K562 (cell line): ENCODE results near the gene TRPV6. TPM values are rescaled to one million over a fixed set of nuclear protein-coding genes. Genes with fewer than 3 reads are reported as not detected.

ENCODE experiments used
- ATAC-seq: fragments of 200-7000 bp; cut with Tn5 transposase; 3 replicates; pipeline ENCODE4 v1.9.1; 2020; ENCODE audit warnings: moderate library complexity
- BruUV-seq: library from RNA; stranded (reverse); fragments of 400-500 nt; replicated peaks from 2 replicates; lab custom pipeline; 2021; lab: Mats Ljungman, UMichigan
- CTCF ChIA-PET: fragments of 300-600 bp; formaldehyde crosslinking; extraction: SDS; loops from one replicate; lab custom pipeline; 2021; ENCODE audit warnings: low intra/inter-chr PET ratio; lab: Yijun Ruan, JAX
- POLR2A ChIA-PET: fragments of 300-600, 350-650 bp; sonication (Branson Sonifier 250); formaldehyde crosslinking; extraction: SDS; loops from one replicate; lab custom pipeline; 2021; ENCODE audit warnings: antibody characterized with exemption, inconsistent platforms; lab: Yijun Ruan, JAX
- DNase-seq, 4 experiments: peaks; one replicate each; pipeline versions ENCODE4 v3.0.0 to v3.0.0-alpha.2; 2011 to 2018; ENCODE audit warnings: low spot score in 3 of 4, mixed read lengths in 3 of 4; ENCODE audit errors: extremely low read depth in 1 of 4
- FAIRE-seq: peaks from 2 replicates; lab custom pipeline; 2011; peaks lifted over from hg19 to GRCh38; lab: Jason Lieb, UNC
- H2AFZ ChIP-seq: 2 replicates; pipeline ENCODE4 v1.6.0; 2011; ENCODE audit warnings: low read depth, low read length, control low read depth, inconsistent platforms
- H3K27ac ChIP-seq: fragments of 200-600 bp; 3 replicates; pipeline ENCODE4 v1.8.0; 2011; ENCODE audit warnings: low read depth, mild to moderate bottlenecking, control low read depth, inconsistent platforms, low read length, moderate library complexity, mixed read lengths; ENCODE audit errors: extremely low read depth
- H3K27me3 ChIP-seq, 2 experiments: fragments of 300-600 bp in 1 of 2; 2 replicates in 1 of 2; 3 replicates in 1 of 2; pipeline versions ENCODE4 v1.6.0 to v1.8.0; 2011; ENCODE audit warnings: inconsistent platforms in 2 of 2, low read length in 2 of 2, mild to moderate bottlenecking in 1 of 2, mixed read lengths in 1 of 2, moderate library complexity in 1 of 2; ENCODE audit not compliant: control insufficient read depth in 2 of 2, insufficient read depth in 2 of 2
- H3K36me3 ChIP-seq: fragments of 300-600 bp; 3 replicates; pipeline ENCODE4 v1.8.0; 2011; ENCODE audit warnings: mild to moderate bottlenecking, low read length, inconsistent platforms; ENCODE audit not compliant: control insufficient read depth, insufficient read depth
- H3K4me1 ChIP-seq, 2 experiments: fragments of 200-600 bp in 1 of 2; replicated peaks in 1 of 2; 2 replicates in 1 of 2; 3 replicates in 1 of 2; pipeline versions ENCODE4 v1.5.1 to v1.8.0; 2011; ENCODE audit warnings: inconsistent platforms in 2 of 2, low read length in 2 of 2, mild to moderate bottlenecking in 1 of 2, mixed read lengths in 1 of 2, moderate library complexity in 1 of 2; ENCODE audit not compliant: control insufficient read depth in 2 of 2, insufficient read depth in 2 of 2
- H3K4me2 ChIP-seq: 2 replicates; pipeline ENCODE4 v1.6.1; 2011; ENCODE audit warnings: low read length, control low read depth, inconsistent platforms, mixed read lengths; ENCODE audit not compliant: insufficient read depth
- H3K4me3 ChIP-seq: fragments of 200-600 bp; sonication (generic), shearing (Covaris generic); 2 replicates; pipeline ENCODE4 v1.5.1; 2016; ENCODE audit warnings: control low read depth, inconsistent platforms
- H3K79me2 ChIP-seq: fragments of 200-600 bp; 3 replicates; pipeline ENCODE4 v1.8.0; 2011; ENCODE audit warnings: low read length, inconsistent platforms; ENCODE audit not compliant: control insufficient read depth, insufficient read depth
- H3K9ac ChIP-seq, 2 experiments: 2 replicates each; pipeline versions ENCODE4 v1.6.0 to v1.6.1; 2011; ENCODE audit warnings: low read depth in 2 of 2, low read length in 2 of 2, control low read depth in 1 of 2, inconsistent platforms in 1 of 2, mild to moderate bottlenecking in 1 of 2, mixed read lengths in 1 of 2; ENCODE audit not compliant: insufficient read depth in 1 of 2
- H3K9me1 ChIP-seq: one replicate; pipeline ENCODE4 v1.6.0; 2011; ENCODE audit warnings: inconsistent platforms, mild to moderate bottlenecking, low read length, moderate library complexity; ENCODE audit not compliant: control insufficient read depth, insufficient read depth
- H3K9me3 ChIP-seq: replicated peaks from 2 replicates; pipeline ENCODE4 v1.5.1; 2011; ENCODE audit warnings: low read depth, low read length, inconsistent platforms; ENCODE audit not compliant: control insufficient read depth, insufficient read depth
- H4K20me1 ChIP-seq: replicated peaks from 2 replicates; pipeline ENCODE4 v1.6.1; 2011; ENCODE audit warnings: low read length, inconsistent platforms, mixed read lengths; ENCODE audit not compliant: control insufficient read depth, insufficient read depth
- BRD9 ChIP-seq: fragments of 450-650 bp; IDR thresholded peaks from 2 replicates; pipeline ENCODE4 v1.6.1; 2018; ENCODE audit warnings: low read depth; ENCODE audit not compliant: partially characterized antibody
- CREB1 ChIP-seq, 2 experiments: sonication (generic) in 1 of 2; formaldehyde crosslinking in 1 of 2; IDR thresholded peaks; 2 replicates each; pipeline versions ENCODE4 v1.6.1 to v1.8.0; 2012 to 2022; ENCODE audit warnings: inconsistent platforms in 1 of 2, mild to moderate bottlenecking in 1 of 2, missing genetic modification reagents in 1 of 2, moderate library complexity in 1 of 2
- EZH2 ChIP-seq: IDR thresholded peaks from 2 replicates; pipeline ENCODE4 v1.6.1; 2012; ENCODE audit warnings: low read depth, mild to moderate bottlenecking, inconsistent platforms, low read length, borderline replicate concordance
- MBD2 ChIP-seq: sonication (generic); IDR thresholded peaks from 2 replicates; pipeline ENCODE4 v1.6.1; 2016; ENCODE audit warnings: low read depth, borderline replicate concordance
- NCOR1 ChIP-seq: fragments of 450-650 bp; IDR thresholded peaks from 2 replicates; pipeline ENCODE4 v1.6.1; 2016; ENCODE audit warnings: mild to moderate bottlenecking, moderate library complexity
- POU5F1 ChIP-seq: fragments of 150-350 bp; IDR thresholded peaks from 2 replicates; pipeline ENCODE4 v1.6.1; 2014; ENCODE audit warnings: borderline replicate concordance, low read length, low read depth, mild to moderate bottlenecking; ENCODE audit not compliant: partially characterized antibody
- RAD21 ChIP-seq, 2 experiments: fragments of 250-450 bp in 1 of 2; fragments of 450-650 bp in 1 of 2; sonication (Bioruptor Pico) in 1 of 2; formaldehyde crosslinking in 1 of 2; IDR thresholded peaks in 1 of 2; conservative IDR thresholded peaks in 1 of 2; 2 replicates each; pipeline versions ENCODE4 v1.4.0 to v1.8.0; 2020 to 2022; ENCODE audit warnings: mild to moderate bottlenecking in 2 of 2, moderate library complexity in 1 of 2
- RB1 ChIP-seq: fragments of 450-650 bp; IDR thresholded peaks from 2 replicates; pipeline ENCODE4 v1.6.1; 2017; ENCODE audit warnings: low read depth, mild to moderate bottlenecking
- RBM39 ChIP-seq: fragments of 200-400 bp; formaldehyde crosslinking; optimal IDR thresholded peaks from 2 replicates; pipeline ENCODE3; 2018; ENCODE audit warnings: low read depth, low read length
- RCOR1 ChIP-seq, 2 experiments: IDR thresholded peaks; 2 replicates each; pipeline ENCODE4 v1.6.1; 2012; ENCODE audit warnings: low read depth in 2 of 2, low read length in 2 of 2, borderline replicate concordance in 1 of 2, improper control_type of control experiment in 1 of 2
- SLC30A9 ChIP-seq: fragments of 250-450 bp; sonication (Bioruptor Pico); IDR thresholded peaks from 2 replicates; pipeline ENCODE4 v1.8.0; 2022; ENCODE audit warnings: mild to moderate bottlenecking, moderate library complexity
- SMC3 ChIP-seq: conservative IDR thresholded peaks from 2 replicates; pipeline ENCODE4 v1.6.1; 2011; ENCODE audit warnings: low read depth, low read length, improper control_type of control experiment; ENCODE audit not compliant: insufficient read depth
- USF2 ChIP-seq: sonication (generic); formaldehyde crosslinking; IDR thresholded peaks from 2 replicates; pipeline ENCODE4 v1.5.0; 2020; ENCODE audit warnings: missing genetic modification reagents
- ZNF347 ChIP-seq: fragments of 450-650 bp; formaldehyde crosslinking; IDR thresholded peaks from 2 replicates; pipeline ENCODE4 v1.4.0; 2020; ENCODE audit warnings: low read depth, mild to moderate bottlenecking, moderate library complexity
- ZNF76 ChIP-seq: fragments of 250-450 bp; sonication (Bioruptor Pico); IDR thresholded peaks from 2 replicates; pipeline ENCODE4 v1.4.0; 2020; ENCODE audit warnings: mild to moderate bottlenecking, moderate library complexity, borderline replicate concordance
- ZNF766 ChIP-seq: fragments of 200-800 bp; sonication (Bioruptor generic); conservative IDR thresholded peaks from 2 replicates; pipeline ENCODE4 v1.6.1; 2016; ENCODE audit warnings: missing genetic modification characterization, missing compliant biosample characterization
- WGBS: fragments of 100-300 bp; shearing (Covaris generic); methylation state at CpG from one replicate; pipeline ENCODE4 v1.1.6; 2016; ENCODE audit warnings: low coverage, mixed read lengths; ENCODE audit not compliant: insufficient coverage; ENCODE audit errors: missing lambda C conversion rate; 5-methylcytosine and 5-hydroxymethylcytosine counted together
- in situ Hi-C: fragments of 300-500 bp; cut with MboI; formaldehyde crosslinking; loops from 4 replicates; pipeline ENCODE4 v1.15.0; 2018; ENCODE audit warnings: inconsistent platforms, mixed read lengths
- intact Hi-C: fragments of 100-400 bp; cut with micrococcal nuclease; formaldehyde crosslinking; loops from 2 replicates; pipeline ENCODE4 v1.14.2; 2022
- polyA plus RNA-seq, 8 experiments: library from polyadenylated mRNA; depleted of rRNA in 4 of 8; stranded (reverse) in 5 of 8; unstranded in 3 of 8; fragments of >200 nt; fragmentation: Nextera tagmentation in 2 of 8; fragmentation: Illumina TruSeq in 1 of 8; extraction: Ambion mirVana in 2 of 8; extraction: Trizol in 1 of 8; gene quantifications; 2 replicates each; pipeline versions ENCODE4 v1.2.1 to v1.2.3, GENCODE V29; 2011 to 2014; ENCODE audit warnings: inconsistent platforms in 1 of 8, missing spikeins in 1 of 8
- total RNA-seq, 7 experiments: library from RNA; depleted of rRNA in 6 of 7; stranded (reverse); fragments of >200 nt in 6 of 7; fragmentation: Illumina TruSeq in 2 of 7; extraction: Trizol in 2 of 7; gene quantifications; 2 replicates each; pipeline versions ENCODE4 v1.2.1 to v1.2.3, GENCODE V29; 2011 to 2021; ENCODE audit warnings: low replicate concordance in 1 of 7
- TF ChIP-seq, protein P1 (sequence below): sonication (generic); formaldehyde crosslinking; IDR thresholded peaks from 2 replicates; pipeline ENCODE4 v1.8.0; 2022; ENCODE audit warnings: missing genetic modification reagents, mild to moderate bottlenecking, moderate library complexity, borderline replicate concordance

Gene TRPV6
- total and polyA plus RNA-seq, 9 of the 15 experiments (the other 6 are each of a cell fraction or from before 2014, with no cell fraction given), result 0.04 to 0.36 (median 0.11) TPM

DNA sequence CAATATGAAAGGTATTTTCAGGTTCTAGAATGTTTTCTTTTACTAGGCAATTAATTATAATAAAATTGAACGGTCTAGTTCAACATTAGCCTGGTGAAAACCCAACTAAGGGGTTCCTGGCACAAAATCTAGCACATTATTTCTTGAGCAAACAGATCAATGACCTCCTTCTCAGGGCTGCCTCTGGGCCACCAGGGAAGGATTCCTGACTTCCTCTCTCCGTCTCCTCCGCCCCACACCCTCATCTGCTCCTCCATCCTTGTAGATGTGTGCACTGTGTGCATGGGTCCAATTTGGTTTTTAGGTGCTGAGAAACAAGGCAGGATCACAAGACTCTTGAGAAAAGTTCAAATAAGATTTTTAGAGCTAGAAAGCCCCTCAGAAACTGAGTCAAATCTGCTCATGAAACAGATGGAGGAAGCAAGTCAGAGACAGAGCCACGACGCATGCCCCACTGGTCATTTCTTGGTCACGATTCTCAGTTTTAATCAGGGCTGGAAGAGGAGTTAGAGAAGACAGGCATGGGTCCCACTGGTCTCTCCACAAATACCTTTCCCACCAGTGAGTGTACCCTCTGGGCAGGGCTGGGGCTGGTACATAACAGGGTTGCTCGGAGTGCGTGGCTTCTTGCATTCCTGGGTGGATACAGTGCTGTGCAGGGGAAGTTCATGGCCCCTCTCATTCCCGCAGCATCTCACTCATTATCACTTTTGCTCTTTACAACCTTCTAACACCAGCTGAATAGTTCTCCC is 3.8 kb downstream of the TRPV6 start (continued):
- no peak for TF ChIP-seq ZNF76 (CRISPR knock-in tag)

DNA sequence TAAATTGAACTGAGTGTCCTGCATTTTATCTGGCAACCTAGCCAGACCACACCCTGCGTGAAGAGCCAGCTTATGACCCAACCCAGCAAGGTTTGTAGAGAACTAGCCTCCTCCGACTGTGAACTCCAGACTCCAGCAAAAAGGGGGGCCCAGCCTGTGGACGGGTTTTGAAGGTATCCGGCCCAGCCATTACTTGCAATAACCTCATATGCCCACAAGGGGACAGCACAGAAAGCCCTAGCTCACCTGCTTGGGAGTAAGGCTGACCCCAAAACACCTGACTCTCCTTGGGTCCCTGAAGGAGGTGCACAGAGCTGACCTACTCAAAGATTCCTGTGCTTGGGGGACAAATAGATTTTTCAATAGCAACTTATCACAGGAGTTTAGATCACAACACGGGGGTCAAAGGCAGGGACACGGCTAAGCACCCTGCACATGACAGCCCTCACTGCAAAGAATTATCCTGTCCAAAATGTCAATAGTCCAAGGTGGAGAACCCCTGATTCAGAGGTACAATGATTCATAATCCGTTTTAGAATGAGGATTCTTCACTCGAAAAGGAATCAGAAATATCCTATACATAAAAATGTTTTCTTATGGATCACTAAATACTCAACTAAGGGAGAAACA is 4.6 kb downstream of the TRPV6 start:
- no peaks in the 10 kb centered on the region for H3K36me3 ChIP-seq
- ATAC-seq (peak; percentile 82), FAIRE-seq (peak; percentile 90), DNase-seq (peak; percentile 76 to 87 (median 84))
- H3K27ac ChIP-seq, result no peak overlapping the region
- intact Hi-C loops (loop anchor here (1.0 to 10.0 kb wide), 3 partner anchors 80 to 334 kb away; no protein-coding TSS in a partner anchor), in situ Hi-C loops (no loop called here)
- ChIA-PET POLR2A (interaction anchor here (0.6 to 0.7 kb wide), 2 partner anchors 89 to 119 kb away, joined by 4 read pairs; no protein-coding TSS in a partner anchor), CTCF (interaction anchor here (0.6 to 4.0 kb wide), 8 partner anchors 15 to 334 kb away, joined by 3 to 65 read pairs (median 3); partner anchors contain the start of gene KEL)
- no peak overlapping the region for H3K4me3 ChIP-seq
- no peak overlapping the region for H2AFZ ChIP-seq
- H3K79me2 ChIP-seq, result no peaks in the 10 kb centered on the region
- WGBS, result 3% methylated on average over 8 of the region's 8 CpGs
- H3K9ac ChIP-seq, result no peak overlapping the region
- H3K9me1 ChIP-seq, result no peaks in the 10 kb centered on the region
- H3K27me3 ChIP-seq, result peaks cover 54 to 89% of the 10 kb centered on the region in 2 experiments
- no TSS peak for BruUV-seq
- H3K4me1 ChIP-seq, result peaks cover 0 to 4% of the 10 kb centered on the region in 2 experiments; a peak in 1 of 5 replicates
- H4K20me1 ChIP-seq, result no peaks in the 10 kb centered on the region
- H3K9me3 ChIP-seq, result no peaks in the 10 kb centered on the region
- H3K4me2 ChIP-seq, result no peak overlapping the region
- TF ChIP-seq RBM39, result no peak
- no peak for TF ChIP-seq SLC30A9
- TF ChIP-seq BRD9, result no peak
- TF ChIP-seq, protein P1, sequence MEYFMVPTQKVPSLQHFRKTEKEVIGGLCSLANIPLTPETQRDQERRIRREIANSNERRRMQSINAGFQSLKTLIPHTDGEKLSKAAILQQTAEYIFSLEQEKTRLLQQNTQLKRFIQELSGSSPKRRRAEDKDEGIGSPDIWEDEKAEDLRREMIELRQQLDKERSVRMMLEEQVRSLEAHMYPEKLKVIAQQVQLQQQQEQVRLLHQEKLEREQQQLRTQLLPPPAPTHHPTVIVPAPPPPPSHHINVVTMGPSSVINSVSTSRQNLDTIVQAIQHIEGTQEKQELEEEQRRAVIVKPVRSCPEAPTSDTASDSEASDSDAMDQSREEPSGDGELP, result peak; percentile 43; the same call in 1 of the 2 replicates
- TF ChIP-seq EZH2, result 0 out of 2 replicates have a peak, but pooled peaks have one; percentile 56
- TF ChIP-seq MBD2, result no peak
- TF ChIP-seq ZNF347, result no peak
- peak; percentile 41; the same call in 1 of the 2 replicates for TF ChIP-seq RB1
- 0 out of 2 replicates have a peak, but pooled peaks have one; percentile 5 for TF ChIP-seq CREB1 (IDR thresholded peaks at IDR 0.05)
- no peak for TF ChIP-seq CREB1 (CRISPR knock-in tag; IDR thresholded peaks at IDR 0.05)
- peak; percentile 75 to 80 for TF ChIP-seq RAD21 (CRISPR knock-in tag; conservative IDR thresholded peaks at IDR 0.05 in 1 of 2, IDR thresholded peaks at IDR 0.05 in 1 of 2)
- TF ChIP-seq SMC3, result peak; percentile 94
- TF ChIP-seq NCOR1, result no peak
- no peak for TF ChIP-seq POU5F1
- TF ChIP-seq USF2 (CRISPR knock-in tag), result no peak
- 0 out of 4 replicates have a peak, but pooled peaks of 1 of the 2 experiments have one; percentile 11 for TF ChIP-seq RCOR1 (IDR thresholded peaks at IDR 0.05; ENCODE audit: borderline replicate concordance in 1 of 2, low read depth in 2 of 2, low read length in 2 of 2)
- no peak for TF ChIP-seq ZNF766 (CRISPR knock-in tag)
